ENCODE measurements around the gene SLC11A2.

- peak; percentile 31 for TF ChIP-seq CTCF (IDR thresholded peaks at IDR 0.05; ENCODE audit: insufficient read depth, low read depth, low read length)
- TF ChIP-seq EZH2 (IDR thresholded peaks at IDR 0.05; ENCODE audit: insufficient read depth, low read length) = no peak
These were observed 39.0 kb downstream of the SLC11A2 start for GRCh38 chr12:50986966-50987737.

Measured in astrocyte (in vitro differentiated cells and primary cell).